ENCODE measurements around the gene GSX2. TPM values are rescaled to one million over a fixed set of nuclear protein-coding genes. Genes with fewer than 3 reads are reported as not detected.

Gene GSX2
- total and polyA plus RNA-seq, 2 of the 8 experiments (the other 6 are each of a cell fraction or from before 2014, with no cell fraction given), result not detected

DNA sequence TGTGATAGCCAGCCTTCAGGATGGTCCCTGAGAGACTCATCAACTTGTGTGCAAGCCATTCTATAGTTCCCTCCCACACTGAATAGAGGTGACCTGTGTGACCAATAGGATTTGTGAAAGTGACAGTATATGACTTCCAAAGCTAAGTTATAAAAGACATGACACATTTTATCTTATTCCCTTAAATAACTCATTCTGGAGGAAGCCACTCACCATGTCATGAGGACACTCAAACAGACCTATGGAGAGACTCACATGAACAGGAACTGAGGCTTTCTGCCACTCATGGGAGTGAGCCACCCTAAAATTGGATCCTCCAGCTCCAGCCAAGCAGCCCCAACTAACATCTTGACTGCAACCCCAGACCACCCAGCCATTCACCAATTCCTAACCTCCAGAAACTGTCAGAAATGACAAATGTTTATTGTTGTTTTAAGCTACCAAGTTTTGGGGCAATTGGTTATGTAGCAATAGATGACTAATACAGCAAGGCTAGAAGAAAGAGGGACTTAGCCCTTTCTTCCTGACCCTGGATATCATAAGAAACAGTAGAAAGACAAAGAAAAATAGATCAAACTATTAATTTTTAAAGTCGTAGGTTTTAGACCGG, 26.6 kb upstream of the GSX2 start:
- Histone ChIP-seq H2BK15ac (ENCODE audit: low read length) (no peak overlapping the region), H3K27ac (ENCODE audit: low read depth, low read length) (no peak overlapping the region), H3K4me2 (ENCODE audit: insufficient read depth in 1 of 2, low read depth in 2 of 2, low read length in 2 of 2) (no peak overlapping the region), H2BK12ac (ENCODE audit: low read depth, low read length) (no peak overlapping the region), H3K4me3 (ENCODE audit: extremely low read depth in 1 of 4, insufficient read depth in 2 of 4, low read depth in 3 of 4, low read length in 4 of 4) (no peak overlapping the region), H3K56ac (replicated peaks; ENCODE audit: insufficient read length, low read depth, low read length) (no peak overlapping the region), H2AK5ac (ENCODE audit: low read depth, low read length) (no peak overlapping the region), H2BK120ac (replicated peaks; ENCODE audit: low read depth, low read length) (no peak overlapping the region), H2AFZ (ENCODE audit: low read length) (no peak overlapping the region), H3K79me1 (ENCODE audit: low read depth, low read length) (no peaks in the 10 kb centered on the region), H3K27me3 (replicated peaks in 1 of 4; ENCODE audit: control insufficient read depth in 3 of 4, extremely low read depth in 1 of 4, insufficient read depth in 3 of 4, low read length in 3 of 4) (no peaks in the 10 kb centered on the region), H2BK20ac (ENCODE audit: low read length) (no peak overlapping the region), H3K9me3 (ENCODE audit: insufficient read depth in 2 of 2, low read depth in 1 of 2, low read length in 1 of 2) (no peaks in the 10 kb centered on the region), H3K9ac (replicated peaks in 1 of 4; ENCODE audit: extremely low read depth in 1 of 4, low read depth in 3 of 4, low read length in 3 of 4) (no peak overlapping the region), H4K5ac (ENCODE audit: insufficient read length, low read depth, low read length) (no peak overlapping the region), H3K14ac (ENCODE audit: insufficient read length) (no peak overlapping the region), H3K18ac (ENCODE audit: extremely low read depth, low read length) (no peak overlapping the region), H3K36me3 (ENCODE audit: control insufficient read depth in 2 of 4, insufficient read depth in 4 of 4, low read length in 3 of 4) (no peaks in the 10 kb centered on the region), H4K20me1 (replicated peaks in 1 of 2; ENCODE audit: control insufficient read depth in 1 of 2, insufficient read depth in 2 of 2, low read length in 2 of 2) (no peaks in the 10 kb centered on the region), H3K4me1 (replicated peaks in 1 of 4; ENCODE audit: control insufficient read depth in 3 of 4, insufficient read depth in 4 of 4, low read length in 3 of 4) (no peaks in the 10 kb centered on the region), H3K79me2 (ENCODE audit: control insufficient read depth in 1 of 2, insufficient read depth in 2 of 2, low read length in 2 of 2) (no peaks in the 10 kb centered on the region), H3K4ac (replicated peaks; ENCODE audit: insufficient read length, low read depth, low read length) (no peak overlapping the region), H3K23ac (ENCODE audit: insufficient read length) (no peak overlapping the region), H4K91ac (replicated peaks; ENCODE audit: insufficient read length, low read length) (no peak overlapping the region), H3K23me2 (ENCODE audit: low read depth, low read length) (no peaks in the 10 kb centered on the region), H4K8ac (ENCODE audit: extremely low read depth, insufficient read depth, low read length) (no peak overlapping the region), H2BK5ac (ENCODE audit: low read depth, low read length) (no peak overlapping the region)
- FAIRE-seq, result no peak
- POLR2A ChIA-PET (ENCODE audit: partially characterized antibody), result no interaction called here
- DNase-seq (ENCODE audit: low read depth in 1 of 2, low spot score in 2 of 2), result no peak
- 92% methylated on average over 2 of the region's 2 CpGs; no CpG with 5 or more reads in 1 of the 2 experiments for WGBS, 2 experiments (ENCODE audit: extremely low coverage in 1 of 2, insufficient coverage in 1 of 2, insufficient read length in 1 of 2, insufficient replicate concordance in 2 of 2, low coverage in 1 of 2, low lambda C conversion rate in 2 of 2, missing lambda C conversion rate in 1 of 2)
- CTCF ChIA-PET (ENCODE audit: partially characterized antibody), result no interaction called here
- TF ChIP-seq SAP30 (IDR thresholded peaks at IDR 0.05; ENCODE audit: insufficient read depth, insufficient replicate concordance, low read length), result no peak
- TF ChIP-seq FOSL1 (IDR thresholded peaks at IDR 0.05; ENCODE audit: insufficient read depth, low read depth, low read length), result no peak
- TF ChIP-seq, protein P1, sequence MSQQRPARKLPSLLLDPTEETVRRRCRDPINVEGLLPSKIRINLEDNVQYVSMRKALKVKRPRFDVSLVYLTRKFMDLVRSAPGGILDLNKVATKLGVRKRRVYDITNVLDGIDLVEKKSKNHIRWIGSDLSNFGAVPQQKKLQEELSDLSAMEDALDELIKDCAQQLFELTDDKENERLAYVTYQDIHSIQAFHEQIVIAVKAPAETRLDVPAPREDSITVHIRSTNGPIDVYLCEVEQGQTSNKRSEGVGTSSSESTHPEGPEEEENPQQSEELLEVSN (IDR thresholded peaks at IDR 0.05), result no peak
- no peak for TF ChIP-seq GTF2F1 (IDR thresholded peaks at IDR 0.05; ENCODE audit: borderline replicate concordance, low read depth, low read length)
- TF ChIP-seq NANOG (IDR thresholded peaks at IDR 0.05; ENCODE audit: insufficient read depth, low read depth, low read length, poor library complexity, severe bottlenecking), result no peak
- TF ChIP-seq SP4 (IDR thresholded peaks at IDR 0.05; ENCODE audit: low read length), result no peak
- TF ChIP-seq, protein P2, sequence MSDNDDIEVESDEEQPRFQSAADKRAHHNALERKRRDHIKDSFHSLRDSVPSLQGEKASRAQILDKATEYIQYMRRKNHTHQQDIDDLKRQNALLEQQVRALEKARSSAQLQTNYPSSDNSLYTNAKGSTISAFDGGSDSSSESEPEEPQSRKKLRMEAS (IDR thresholded peaks at IDR 0.05), result no peak
- no peak for TF ChIP-seq SIRT6 (IDR thresholded peaks at IDR 0.05; ENCODE audit: low read length)
- no peak for TF ChIP-seq GABPA (IDR thresholded peaks at IDR 0.05; ENCODE audit: borderline replicate concordance, insufficient read depth, low read length)
- no peak for TF ChIP-seq TEAD4 (IDR thresholded peaks at IDR 0.05; ENCODE audit: low read depth, low read length)
- TF ChIP-seq CEBPB (IDR thresholded peaks at IDR 0.05; ENCODE audit: low read depth, low read length), result no peak
- TF ChIP-seq SP2 (IDR thresholded peaks at IDR 0.05; ENCODE audit: low read length), result no peak
- no peak for TF ChIP-seq BRCA1 (IDR thresholded peaks at IDR 0.05; ENCODE audit: low read depth, low read length)
- TF ChIP-seq JUN (IDR thresholded peaks at IDR 0.05; ENCODE audit: low read depth, low read length), result no peak

All from H1 (cell line).